HG02943 (cell line): ENCODE measurements around the gene CLUH.
"Not testable (repeated sequence)": the region's sequence is repeated elsewhere in the genome, so short reads cannot be mapped to it uniquely, and the experiment has no call there.

Experiments
- ATAC-seq: cut with Tn5 transposase; IDR thresholded peaks from one replicate; pipeline ENCODE4 v1.9.1; 2021; ENCODE audit warnings: mild to moderate bottlenecking, low read depth, moderate library complexity; ENCODE audit not compliant: unreplicated experiment

Gene CLUH

DNA sequence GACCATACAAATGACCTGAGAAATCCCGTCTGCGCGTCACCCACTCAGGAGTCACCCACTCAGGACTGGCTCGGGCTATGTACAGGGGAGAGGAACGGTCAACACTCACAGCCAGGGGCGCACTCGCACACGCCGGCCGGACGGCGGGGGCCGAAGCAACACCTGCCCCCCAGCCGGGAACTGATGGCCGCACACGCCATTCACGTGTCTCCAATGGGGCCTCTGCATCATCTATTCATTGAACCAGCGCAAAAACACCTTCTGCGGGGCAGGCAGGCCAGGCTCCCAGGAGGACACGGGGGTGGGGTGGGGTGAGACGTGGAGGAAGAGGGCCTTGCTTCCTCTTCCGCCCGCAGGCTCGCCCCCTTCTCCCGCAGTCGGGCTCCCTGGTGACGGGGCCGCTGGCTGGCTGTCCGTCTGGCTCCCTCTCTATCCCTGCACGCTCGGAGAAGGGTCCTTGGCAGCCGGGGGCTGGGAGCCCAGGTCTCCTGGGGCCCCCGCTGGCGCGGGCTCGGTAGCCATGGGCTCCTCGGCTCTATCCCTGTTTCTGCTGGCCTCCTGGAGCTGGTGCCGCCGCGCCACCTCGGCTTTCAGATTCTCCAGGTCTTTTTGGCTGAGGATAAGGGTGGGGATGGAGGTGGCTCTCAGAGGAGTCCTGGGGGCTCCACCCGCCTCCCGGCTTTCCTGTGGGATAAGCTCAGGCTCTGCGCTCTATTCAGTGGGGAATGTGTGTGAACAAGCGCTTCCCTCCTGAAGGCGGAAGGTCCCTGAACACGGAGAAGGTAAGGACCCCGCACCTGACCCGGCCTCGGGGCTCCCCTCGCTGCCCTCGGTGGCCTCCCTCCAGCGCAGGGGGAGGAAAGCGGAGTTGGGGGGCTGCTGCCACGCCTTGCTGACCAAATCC is 21.1 kb downstream of the CLUH start:
- no peak for ATAC-seq

DNA sequence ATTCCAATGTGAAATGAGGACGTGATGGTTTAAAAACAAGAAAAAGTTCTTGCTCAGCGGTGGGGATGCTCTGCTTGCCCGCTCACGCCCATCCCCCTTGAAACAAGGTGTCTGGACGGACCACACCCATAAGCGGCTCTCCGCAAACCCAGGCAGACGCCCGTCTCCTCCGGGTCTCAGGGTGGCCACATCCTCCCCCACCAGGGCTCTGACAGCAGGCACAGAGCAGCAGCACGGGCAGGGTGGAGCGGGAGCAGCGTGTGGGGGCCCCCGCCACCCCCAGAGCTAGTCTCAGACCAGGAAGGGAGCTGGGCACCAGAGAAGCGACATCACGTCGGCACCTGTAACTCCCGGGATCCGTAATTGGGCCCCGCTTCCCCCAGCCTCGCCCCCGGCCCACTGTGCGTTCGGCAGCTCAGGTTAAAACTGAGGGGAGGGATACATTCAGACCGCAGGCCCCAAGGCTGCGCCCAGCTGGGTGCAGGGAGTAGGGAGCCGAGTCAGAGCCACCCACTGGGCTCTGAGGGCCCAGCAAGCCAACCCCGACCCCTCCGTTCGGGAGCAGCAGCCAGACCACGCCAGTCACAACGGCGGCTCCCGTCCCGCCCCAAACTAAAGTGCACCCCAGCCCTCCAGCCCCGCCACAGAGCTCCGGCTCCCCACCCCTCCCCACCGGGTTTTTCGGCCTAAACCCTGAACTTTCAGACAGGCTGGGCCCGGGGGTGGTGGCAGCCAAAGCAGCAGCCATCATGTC is 22.0 kb downstream of the CLUH start:
- ATAC-seq: no peak

DNA sequence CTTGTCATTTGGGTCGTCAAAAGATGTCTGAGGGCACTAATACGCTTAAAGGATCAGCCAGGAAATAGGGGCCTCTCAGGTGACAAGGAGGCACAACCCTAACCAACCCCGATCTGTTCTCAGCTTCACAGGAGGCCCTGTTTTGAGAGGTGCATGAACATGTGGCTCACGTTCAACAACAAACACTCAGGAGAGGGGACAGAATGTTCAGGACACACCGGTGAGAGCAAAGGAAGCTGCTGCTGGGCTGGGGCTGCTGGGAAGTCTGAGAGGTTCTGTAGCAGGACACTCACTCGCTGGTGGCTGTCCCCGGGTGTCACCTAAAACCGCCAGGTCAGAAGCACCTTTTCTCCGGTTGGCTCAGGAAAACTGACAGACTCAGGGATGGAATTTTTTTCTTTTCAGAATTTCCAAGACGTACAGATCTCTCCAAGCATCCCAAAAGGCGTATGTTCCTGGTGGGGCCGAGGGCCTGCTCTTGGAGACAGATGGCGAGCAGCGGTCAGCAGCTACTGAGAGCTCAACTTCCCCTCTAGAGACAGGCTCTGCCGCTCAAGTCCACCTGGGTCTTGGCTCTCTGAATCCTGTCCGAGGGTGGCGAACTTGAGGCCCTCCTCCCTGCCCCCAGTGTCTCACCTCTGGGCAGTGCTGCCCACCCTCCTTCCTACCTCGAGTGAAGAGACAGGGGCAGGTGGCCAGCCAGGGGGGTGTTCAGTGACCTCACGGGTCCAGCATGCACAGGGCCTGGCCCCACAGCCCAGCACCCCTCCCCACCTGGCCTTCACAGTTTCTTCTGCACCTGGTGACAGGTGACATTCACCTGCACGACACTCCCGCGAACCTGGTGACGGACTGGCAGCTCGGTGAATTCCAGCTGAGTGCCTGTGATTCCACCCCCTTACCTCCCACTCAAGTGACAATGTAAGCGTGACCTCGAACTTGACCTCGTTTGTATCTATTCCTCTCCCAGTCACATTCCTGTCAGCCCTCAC is 22.9 kb downstream of the CLUH start:
- no peak for ATAC-seq

DNA sequence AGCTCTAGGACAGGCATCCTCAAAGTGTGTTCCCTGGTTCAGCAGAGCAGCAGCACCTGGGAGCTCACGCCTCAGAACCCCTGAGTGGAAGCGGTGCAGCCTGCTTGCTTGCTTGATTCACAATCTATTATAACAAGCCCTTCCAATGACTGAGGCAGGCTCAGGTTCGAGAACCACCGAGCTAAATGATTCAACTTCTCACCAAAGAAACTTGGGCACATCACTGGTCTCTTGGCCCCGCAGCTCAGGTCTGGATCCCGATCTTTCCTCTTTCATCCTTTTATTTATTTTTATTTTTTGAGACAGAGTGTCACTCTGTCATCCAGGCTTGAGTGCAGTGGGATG is 24.5 kb downstream of the CLUH start:
- ATAC-seq: no peak

DNA sequence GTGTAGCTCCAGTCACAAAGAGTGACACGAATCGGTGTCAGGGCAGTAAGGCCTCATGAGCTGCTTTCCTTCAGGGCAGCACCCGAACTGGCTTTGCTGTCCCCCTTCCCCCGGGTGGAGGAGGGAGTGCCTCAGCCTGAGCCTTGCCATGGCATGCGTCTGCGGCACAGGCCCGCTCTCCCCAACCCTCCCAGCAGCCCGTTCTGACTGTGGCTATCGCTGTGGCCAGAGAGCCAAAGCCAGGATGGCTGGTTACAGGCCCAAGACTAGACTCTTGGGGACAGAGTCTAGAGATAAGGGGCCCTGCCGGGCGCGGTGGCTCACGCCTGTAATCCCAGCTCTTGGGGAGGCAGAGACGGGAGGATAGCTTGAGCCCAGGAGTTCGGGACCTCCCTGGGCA is 25.9 kb downstream of the CLUH start:
- no peak for ATAC-seq

DNA sequence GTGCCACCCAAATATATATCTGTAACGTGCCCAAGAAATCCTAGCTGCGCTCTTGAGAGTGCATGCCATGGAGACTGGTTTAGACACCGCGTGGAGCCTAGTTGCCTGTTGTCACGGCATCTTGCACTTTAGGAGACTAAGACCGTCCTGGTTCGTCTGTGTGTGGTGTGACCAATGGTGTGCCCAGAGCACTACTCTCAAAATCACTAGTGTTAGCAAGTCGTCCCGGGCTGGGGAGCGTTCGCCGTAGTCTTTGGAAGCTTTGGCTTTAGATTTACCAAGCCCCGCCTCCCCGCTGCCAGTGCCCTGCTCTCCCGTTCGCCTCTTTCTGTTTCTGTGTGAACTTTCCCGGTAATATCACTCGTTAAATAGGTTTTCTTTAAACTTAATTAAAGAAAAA is 27.0 kb downstream of the CLUH start:
- ATAC-seq: no peak

DNA sequence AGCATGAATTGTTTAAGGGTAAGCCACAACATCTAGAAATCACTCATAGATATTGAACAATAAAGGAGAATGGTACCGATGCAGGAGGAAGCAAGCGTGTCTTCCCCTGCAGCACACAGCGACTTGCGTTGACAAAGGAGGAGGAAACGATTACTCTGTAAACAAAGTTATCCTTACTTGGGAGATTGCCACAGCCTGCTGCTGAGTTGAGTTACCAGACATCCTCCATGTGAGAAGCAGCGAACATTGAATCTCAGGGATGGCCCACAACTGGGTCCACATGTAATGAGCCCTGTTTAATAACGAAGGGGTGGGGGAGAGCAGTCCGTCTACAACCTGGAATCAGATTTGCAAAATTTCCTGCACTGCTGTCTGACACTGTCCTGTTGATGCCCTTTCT is 27.7 kb downstream of the CLUH start:
- ATAC-seq: no peak

DNA sequence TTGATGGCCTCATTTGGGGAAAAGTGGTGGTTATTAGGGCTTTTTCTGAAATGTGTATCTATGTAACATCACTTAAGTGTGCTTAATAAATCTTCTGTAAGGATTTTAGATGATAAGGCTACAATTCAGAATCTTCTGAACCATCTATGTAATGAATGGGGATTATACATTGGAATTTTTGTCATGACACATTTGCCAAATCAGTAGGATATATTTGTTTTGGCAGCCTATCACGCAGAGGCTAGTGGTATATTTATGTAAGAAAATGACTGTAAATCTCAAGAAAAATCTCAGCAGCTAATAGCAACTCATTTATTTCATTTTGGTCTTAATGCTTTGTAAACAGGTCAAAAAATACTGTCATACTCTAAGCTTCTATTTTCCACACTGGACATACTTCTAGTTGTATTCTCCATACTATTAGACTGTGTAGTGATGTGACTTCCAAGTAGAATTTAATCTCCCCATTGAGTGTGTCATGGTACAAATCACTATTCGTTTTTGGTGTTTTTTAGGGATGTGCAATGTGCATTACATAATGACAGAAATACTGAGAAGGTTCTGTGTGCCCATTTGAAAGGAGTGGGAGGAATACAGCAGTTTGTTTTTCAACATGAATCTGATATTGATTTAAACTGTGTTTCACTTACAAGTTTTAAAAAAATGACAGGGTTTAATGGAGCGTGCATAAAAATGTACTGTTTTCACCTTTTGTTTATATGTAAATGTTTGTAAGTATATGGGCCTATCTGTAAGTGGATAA is 29.2 kb downstream of the CLUH start:
- no peak for ATAC-seq

DNA sequence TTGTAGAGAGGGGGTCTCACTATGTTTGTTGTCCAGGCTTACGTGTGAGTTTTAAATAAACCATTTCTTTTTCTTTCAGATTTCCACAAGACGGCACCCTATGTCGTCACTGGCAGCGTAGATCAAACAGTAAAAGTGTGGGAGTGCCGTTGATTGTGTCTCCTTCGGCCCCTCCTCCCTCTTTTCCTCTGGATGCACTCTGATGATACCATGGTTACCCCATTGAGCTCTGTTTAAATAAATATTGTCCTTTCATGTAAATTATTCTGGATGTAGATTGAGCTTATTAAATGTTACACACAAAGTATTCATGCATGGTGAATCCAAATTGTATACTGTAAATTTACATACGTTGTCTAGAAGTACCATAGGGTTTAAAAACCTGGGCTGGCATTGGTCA is 29.9 kb downstream of the CLUH start:
- no peak for ATAC-seq

DNA sequence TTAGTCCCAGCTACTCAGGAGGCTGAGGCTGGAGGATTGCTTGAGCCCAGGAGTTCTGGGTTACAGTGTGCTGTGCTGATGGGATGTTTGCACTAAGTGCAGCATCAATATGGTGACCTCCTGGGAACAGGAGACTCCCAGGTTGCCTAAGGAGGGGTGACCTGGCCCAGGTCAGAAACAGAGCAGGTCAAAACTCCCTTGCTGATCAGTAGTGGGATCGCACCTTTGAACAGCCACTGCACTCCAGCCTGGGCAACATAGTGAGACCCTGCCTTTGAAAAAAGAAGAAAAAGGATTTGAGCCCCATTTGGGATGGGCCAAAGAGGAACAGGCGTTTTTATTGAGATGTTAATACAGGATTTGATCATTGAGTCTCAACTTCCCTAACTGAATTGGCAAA is 30.6 kb downstream of the CLUH start:
- no peak for ATAC-seq

DNA sequence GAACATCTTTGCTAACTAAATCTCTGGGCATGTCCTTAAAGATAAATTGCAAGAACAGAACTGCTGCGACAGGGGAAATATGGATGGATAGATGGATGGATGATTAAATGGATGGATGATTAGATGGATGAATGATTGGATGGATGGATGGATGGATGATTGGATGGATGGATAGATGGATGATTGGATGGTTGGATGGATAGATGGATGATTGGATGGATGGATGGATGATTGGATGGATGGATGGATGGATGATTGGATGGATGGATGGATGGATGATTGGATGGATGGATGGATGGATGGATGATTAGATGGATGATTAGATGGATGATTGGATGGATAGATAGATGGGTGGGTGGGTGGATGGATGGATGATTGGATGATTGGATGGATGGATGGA is 32.3 kb downstream of the CLUH start:
- ATAC-seq: not testable (repeated sequence)

DNA sequence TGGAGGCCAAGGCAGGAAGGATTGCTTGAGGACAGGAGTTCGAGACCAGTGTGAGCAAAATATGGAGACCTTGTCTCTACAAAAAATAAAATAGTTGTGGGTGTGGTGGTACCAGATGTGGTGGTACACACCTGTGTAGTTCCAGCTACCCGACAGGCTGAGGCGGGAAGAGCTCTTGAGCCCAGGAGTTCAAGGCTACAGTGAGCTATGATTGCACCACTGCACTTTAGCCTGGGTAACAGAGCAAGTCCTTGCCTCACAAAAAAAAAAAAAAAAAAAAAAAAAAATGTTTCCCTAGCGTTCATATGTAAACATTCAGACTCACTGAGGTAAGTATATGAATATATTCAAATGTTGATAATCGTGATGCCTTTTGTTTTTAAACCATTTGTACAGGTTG is 39.5 kb downstream of the CLUH start:
- no peak for ATAC-seq

DNA sequence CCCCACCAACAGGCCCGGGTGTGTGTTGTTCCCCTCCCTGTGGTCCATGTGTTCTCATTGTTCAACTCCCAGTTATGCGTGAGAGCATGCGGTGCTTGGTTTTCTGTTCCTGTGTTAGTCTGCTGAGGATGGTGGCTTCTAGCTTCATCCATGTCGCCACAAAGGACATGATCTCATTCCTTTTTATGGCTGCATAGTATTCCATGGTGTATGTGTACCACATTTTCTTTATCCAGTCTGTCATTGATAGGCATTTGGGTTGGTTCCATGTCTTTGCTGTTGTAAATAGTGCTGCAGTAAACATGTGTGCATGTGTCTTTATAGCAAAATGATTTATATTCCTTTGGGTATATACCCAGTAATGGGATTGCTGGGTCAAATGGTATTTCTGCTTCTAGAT is 51.2 kb downstream of the CLUH start:
- ATAC-seq: not testable (repeated sequence)

DNA sequence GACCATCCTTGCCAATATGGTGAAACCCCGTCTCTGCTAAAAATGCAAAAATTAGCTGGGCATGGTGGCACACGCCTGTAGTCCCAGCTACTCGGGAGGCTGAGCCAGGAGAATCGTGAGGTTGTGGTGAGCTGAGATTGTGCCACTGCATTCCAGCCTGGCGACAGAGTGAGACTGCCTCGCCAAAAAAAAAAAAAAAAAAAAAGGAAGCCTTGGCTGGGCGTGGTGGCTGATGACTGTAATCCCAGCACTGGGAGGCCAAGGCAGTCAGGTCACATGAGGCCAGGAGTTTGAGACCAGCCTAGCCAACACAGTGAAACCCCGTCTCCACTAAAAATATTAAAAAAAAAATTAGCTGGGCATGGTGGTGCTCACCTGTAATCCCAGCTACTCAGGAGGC is 52.2 kb downstream of the CLUH start:
- ATAC-seq: not testable (repeated sequence)

DNA sequence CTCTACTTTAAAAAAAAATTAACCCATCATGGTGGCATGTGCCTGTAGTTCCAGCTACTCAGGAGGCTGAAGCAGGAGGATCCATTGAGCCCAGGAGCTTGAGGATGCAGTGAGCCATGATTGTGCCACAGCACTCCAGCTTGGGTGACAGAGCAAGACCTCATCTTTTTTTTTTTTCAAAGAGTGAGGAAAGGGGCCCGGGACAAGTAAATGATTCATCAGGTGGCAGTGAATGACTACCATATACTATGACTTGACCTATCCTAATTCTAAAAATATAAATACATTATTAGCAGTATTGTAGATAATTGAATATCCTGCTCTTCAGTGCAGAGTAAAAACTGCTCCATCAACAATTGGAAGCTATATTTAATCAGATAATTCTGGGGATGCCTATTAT is 55.3 kb downstream of the CLUH start:
- ATAC-seq: no peak

DNA sequence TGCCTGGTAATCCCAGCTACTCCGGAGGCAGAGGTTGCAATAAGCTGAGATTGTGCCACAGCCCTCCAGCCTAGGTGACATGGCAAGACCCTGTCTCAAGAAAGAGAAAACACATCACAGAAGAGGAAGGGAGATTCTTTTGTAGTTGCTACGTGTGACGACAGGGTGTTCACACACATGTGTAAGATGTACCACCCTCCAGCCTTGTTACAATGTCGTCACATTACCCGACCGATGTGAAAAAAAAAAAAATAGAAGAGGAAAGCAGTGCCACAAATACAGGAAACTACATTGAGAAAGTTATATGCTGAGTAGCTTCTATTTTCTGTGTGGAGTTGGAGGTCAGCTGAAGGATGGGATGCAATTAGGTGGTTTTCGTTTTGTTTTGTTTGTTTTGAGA is 56.0 kb downstream of the CLUH start:
- no peak for ATAC-seq

DNA sequence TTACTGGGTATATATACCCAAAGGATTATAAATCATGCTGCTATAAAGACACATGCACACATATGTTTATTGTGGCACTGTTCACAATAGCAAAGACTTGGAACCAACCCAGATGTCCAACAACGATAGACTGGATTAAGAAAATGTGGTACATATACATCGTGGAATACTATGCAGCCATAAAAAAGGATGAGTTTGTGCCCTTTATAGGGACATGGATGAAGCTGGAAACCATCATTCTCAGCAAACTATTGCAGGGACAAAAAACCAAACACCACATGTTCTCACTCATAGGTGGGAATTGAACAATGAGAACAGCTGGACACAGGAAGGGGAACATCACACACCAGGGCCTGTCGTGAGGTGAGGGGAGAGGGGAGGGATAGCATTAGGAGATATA is 58.7 kb downstream of the CLUH start:
- ATAC-seq: not testable (repeated sequence)

DNA sequence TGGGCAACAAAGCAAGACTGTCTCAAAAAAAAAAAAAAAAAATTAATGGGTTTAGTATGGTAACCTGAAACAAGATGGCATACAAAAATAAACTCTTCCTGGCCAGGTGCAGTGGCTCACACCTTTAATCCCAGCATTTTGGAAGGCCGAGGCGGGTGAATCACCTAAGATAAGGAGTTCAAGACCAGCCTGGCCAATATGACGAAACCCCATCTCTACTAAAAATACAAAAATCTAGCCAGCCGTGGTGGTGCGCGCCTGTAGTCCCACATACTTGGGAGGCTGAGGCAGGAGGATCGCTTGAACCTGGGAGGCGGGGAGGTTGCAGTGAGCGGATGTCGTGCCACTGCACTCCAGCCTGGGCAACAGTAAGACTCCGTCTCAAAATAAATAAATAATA is 62.4 kb downstream of the CLUH start:
- no peak for ATAC-seq

DNA sequence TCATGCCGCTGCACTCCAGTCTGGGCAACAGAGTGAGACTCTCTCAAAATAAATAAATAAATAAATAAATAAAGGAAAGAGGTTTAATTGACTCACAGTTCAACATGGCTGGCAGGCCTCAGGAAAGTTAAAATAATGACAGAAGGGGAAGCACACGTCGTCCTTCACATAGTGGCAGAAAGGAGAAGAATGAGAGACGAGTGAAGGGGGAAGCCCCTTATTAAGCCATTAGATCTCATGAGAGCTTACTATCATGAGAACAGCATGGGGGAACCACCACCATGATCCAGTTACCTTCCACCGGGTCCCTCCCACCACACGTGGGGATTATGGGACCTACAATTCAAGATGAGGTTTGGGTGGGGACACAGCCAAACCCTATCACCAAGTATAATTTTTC is 63.6 kb downstream of the CLUH start:
- no peak for ATAC-seq

DNA sequence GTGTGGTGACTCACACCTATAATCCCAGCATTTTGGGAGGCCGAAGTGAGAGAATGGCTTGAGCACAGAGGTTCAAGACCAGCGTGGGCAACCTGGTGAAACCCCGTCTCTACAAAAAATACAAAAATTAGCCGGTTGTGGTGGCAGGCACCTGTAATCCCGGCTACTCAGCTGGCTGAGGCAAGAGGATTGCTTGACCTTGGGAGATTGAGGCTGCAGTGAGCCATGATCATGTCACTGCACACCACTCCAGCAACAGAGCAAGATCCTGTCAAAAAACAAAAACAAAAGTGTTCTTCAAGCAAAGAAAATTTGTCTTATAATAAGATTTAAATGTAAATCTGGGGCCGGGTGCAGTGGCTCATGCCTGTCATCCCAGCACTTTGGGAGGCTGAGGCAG is 66.6 kb downstream of the CLUH start:
- ATAC-seq: no peak
